Astrocyte of the hippocampus (primary cell): ENCODE results near the gene SLC22A3.
A peak's percentile ranks its signal among the peaks of the same experiment; 100 is the strongest.
"Not testable (repeated sequence)": the region's sequence is repeated elsewhere in the genome, so short reads cannot be mapped to it uniquely, and the experiment has no call there.

ENCODE experiments used
- DNase-seq: peaks from one replicate; pipeline ENCODE4 v3.0.0; 2011; ENCODE audit warnings: low read depth, low spot score

SLC22A3 gene

GRCh38 chr6:160442151-160442550 is 94.0 kb downstream of the SLC22A3 start:
- DNase-seq: no peak

GRCh38 chr6:160445130-160445529 is 97.0 kb downstream of the SLC22A3 start:
- DNase-seq: no peak

GRCh38 chr6:160447350-160447749 is 99.2 kb downstream of the SLC22A3 start:
- no peak for DNase-seq

- DNase-seq: not testable (repeated sequence)
Observed at GRCh38 chr6:160449787-160450186, 101.6 kb downstream of the SLC22A3 start.

- DNase-seq: no peak
Observed at GRCh38 chr6:160450849-160451248, 102.7 kb downstream of the SLC22A3 start.

- no peak for DNase-seq
Observed at GRCh38 chr6:160454303-160454702, 106.1 kb downstream of the SLC22A3 start.

GRCh38 chr6:160455081-160455480 is 106.9 kb downstream of the SLC22A3 start:
- no peak for DNase-seq

GRCh38 chr6:160455541-160456213 is 107.5 kb downstream of the SLC22A3 start:
- peak; percentile 78 for DNase-seq

GRCh38 chr6:160456214-160456546 is 108.0 kb downstream of the SLC22A3 start:
- DNase-seq: no peak

GRCh38 chr6:160457823-160458222 is 109.6 kb downstream of the SLC22A3 start:
- DNase-seq: no peak

- DNase-seq: no peak
Observed at GRCh38 chr6:160461641-160462040, 113.5 kb downstream of the SLC22A3 start.

GRCh38 chr6:160462116-160462515 is 113.9 kb downstream of the SLC22A3 start:
- DNase-seq: no peak

GRCh38 chr6:160462551-160463109 is 114.5 kb downstream of the SLC22A3 start:
- peak; percentile 87 for DNase-seq

- DNase-seq: no peak
Observed at GRCh38 chr6:160464744-160465143, 116.6 kb downstream of the SLC22A3 start.

- DNase-seq: not testable (repeated sequence)
Observed at GRCh38 chr6:160467261-160467871, 119.2 kb downstream of the SLC22A3 start.

- DNase-seq: no peak
Observed at GRCh38 chr6:160469153-160469552, 121.0 kb downstream of the SLC22A3 start.

- DNase-seq: not testable (repeated sequence)
Observed at GRCh38 chr6:160476056-160476455, 127.9 kb downstream of the SLC22A3 start.

GRCh38 chr6:160477072-160477471 is 128.9 kb downstream of the SLC22A3 start:
- not testable (repeated sequence) for DNase-seq

GRCh38 chr6:160477901-160478300 is 129.7 kb downstream of the SLC22A3 start:
- peak; percentile 7 for DNase-seq

GRCh38 chr6:160487116-160487515 is 138.9 kb downstream of the SLC22A3 start:
- no peak for DNase-seq

- DNase-seq: no peak
Observed at GRCh38 chr6:160489091-160489490, 140.9 kb downstream of the SLC22A3 start.

- no peak for DNase-seq
Observed at GRCh38 chr6:160494576-160494975, 146.4 kb downstream of the SLC22A3 start.

GRCh38 chr6:160500639-160501038 is 152.5 kb downstream of the SLC22A3 start:
- DNase-seq: no peak
